Esophagus muscularis mucosa (tissue), 4 donors: ENCODE measurements around the gene IP6K3. TPM values are rescaled to one million over a fixed set of nuclear protein-coding genes. Genes with fewer than 3 reads are reported as not detected.

ENCODE experiments used
- DNase-seq: peaks from one replicate; pipeline ENCODE4 v3.0.0-alpha.2; 2017; ENCODE audit errors: extremely low spot score
- H3K27ac ChIP-seq, 4 donors: fragments of 200-600 bp; sonication (generic); replicated peaks in 1 of 4; 1 replicate in 3 of 4; 2 replicates in 1 of 4; pipeline ENCODE4 v1.5.1; 2016 to 2019; ENCODE audit warnings: mild to moderate bottlenecking in 1 of 4
- H3K27me3 ChIP-seq, 4 donors: fragments of 200-600 bp; sonication (generic); one replicate each; pipeline versions ENCODE4 v1.5.1 to v1.6.0; 2016 to 2019
- H3K36me3 ChIP-seq, 4 donors: fragments of 200-600 bp; sonication (generic); one replicate each; pipeline ENCODE4 v1.5.1; 2016 to 2019
- H3K4me1 ChIP-seq, 4 donors: fragments of 200-600 bp; sonication (generic); one replicate each; pipeline ENCODE4 v1.5.1; 2016 to 2019
- H3K4me3 ChIP-seq, 4 donors: fragments of 200-600 bp; sonication (generic); 1 replicate in 2 of 4; 2 replicates in 2 of 4; pipeline ENCODE4 v1.5.1; 2016 to 2019; ENCODE audit warnings: mild to moderate bottlenecking in 4 of 4, moderate library complexity in 1 of 4
- H3K9me3 ChIP-seq, 4 donors: fragments of 200-600 bp; sonication (generic); 1 replicate in 3 of 4; 2 replicates in 1 of 4; pipeline ENCODE4 v1.5.1; 2016 to 2019
- EP300 ChIP-seq: sonication (generic); formaldehyde crosslinking; IDR thresholded peaks from one replicate; pipeline ENCODE4 v1.6.1; 2017; ENCODE audit warnings: antibody characterized with exemption
- POLR2A ChIP-seq: fragments of 450-650 bp; IDR thresholded peaks from one replicate; pipeline ENCODE4 v1.6.1; 2017; ENCODE audit warnings: antibody characterized with exemption, moderate library complexity, mild to moderate bottlenecking, low read depth
- POLR2AphosphoS5 ChIP-seq, 2 donors: sonication (generic); formaldehyde crosslinking; IDR thresholded peaks; one replicate each; pipeline ENCODE4 v1.6.1; 2017; ENCODE audit warnings: antibody characterized with exemption in 2 of 2
- WGBS: methylation state at CpG from one replicate; pipeline ENCODE4 v1.1.5; 2018; 5-methylcytosine and 5-hydroxymethylcytosine counted together
- intact Hi-C: fragments of 100-400 bp; cut with DNase I; formaldehyde crosslinking; loops from one replicate; pipeline ENCODE4 v1.15.1; 2023
- total RNA-seq, 4 donors: library from RNA; depleted of rRNA; stranded (reverse); fragments of >200 nt; gene quantifications; one replicate each; pipeline versions ENCODE4 v1.1.0 to v1.2.1, GENCODE V29; 2016
- TF ChIP-seq, protein P1 (sequence below), 3 experiments: fragments of 200-600 bp in 2 of 3; fragments of 450-650 bp in 1 of 3; sonication (generic) in 2 of 3; IDR thresholded peaks; one replicate each; pipeline ENCODE4 v1.5.1; 2017 to 2019; ENCODE audit warnings: antibody characterized with exemption in 3 of 3, mild to moderate bottlenecking in 2 of 3, moderate library complexity in 1 of 3

IP6K3 gene
- total RNA-seq, 4 donors from 2014 or later: 1.2 to 2.8 (median 1.7) TPM

DNA sequence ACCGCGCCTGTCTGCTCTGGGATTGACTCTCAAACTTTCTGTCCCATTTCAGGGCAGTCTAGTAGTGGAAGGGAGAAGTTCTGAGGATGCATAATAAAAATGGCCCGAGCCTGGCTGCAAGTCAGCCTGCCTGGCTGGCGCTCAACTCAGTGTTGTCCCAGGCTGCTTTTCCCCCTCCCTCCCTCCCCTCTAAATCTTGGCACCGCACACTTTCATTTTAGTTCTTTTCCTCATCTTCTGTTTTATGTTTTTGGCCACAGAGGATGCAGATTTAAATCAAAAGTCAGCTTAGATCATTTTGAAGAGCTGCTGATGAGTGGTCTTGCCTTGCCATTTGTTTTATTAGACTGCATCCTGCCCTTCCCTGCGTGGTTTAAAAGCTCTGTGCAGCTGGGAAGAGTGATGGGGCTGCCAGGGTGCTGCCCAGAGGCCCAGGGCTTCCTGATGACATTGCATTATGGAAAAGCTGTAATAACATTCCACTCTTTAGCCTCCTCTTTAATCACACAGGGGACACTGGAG is 28.7 kb downstream of the IP6K3 start:
- WGBS: 43% methylated on average over 6 of the region's 6 CpGs
- Histone ChIP-seq H3K27ac (no peak overlapping the region), H3K4me1 (peaks cover 4 to 14% (median 11%) of the 10 kb centered on the region in 4 donors), H3K27me3 (no peaks in the 10 kb centered on the region), H3K4me3 (no peak overlapping the region), H3K36me3 (peaks cover 0 to 15% (median 0%) of the 10 kb centered on the region in 4 donors), H3K9me3 (no peaks in the 10 kb centered on the region)
- no peak for DNase-seq
- no peak for TF ChIP-seq EP300
- TF ChIP-seq, protein P1, sequence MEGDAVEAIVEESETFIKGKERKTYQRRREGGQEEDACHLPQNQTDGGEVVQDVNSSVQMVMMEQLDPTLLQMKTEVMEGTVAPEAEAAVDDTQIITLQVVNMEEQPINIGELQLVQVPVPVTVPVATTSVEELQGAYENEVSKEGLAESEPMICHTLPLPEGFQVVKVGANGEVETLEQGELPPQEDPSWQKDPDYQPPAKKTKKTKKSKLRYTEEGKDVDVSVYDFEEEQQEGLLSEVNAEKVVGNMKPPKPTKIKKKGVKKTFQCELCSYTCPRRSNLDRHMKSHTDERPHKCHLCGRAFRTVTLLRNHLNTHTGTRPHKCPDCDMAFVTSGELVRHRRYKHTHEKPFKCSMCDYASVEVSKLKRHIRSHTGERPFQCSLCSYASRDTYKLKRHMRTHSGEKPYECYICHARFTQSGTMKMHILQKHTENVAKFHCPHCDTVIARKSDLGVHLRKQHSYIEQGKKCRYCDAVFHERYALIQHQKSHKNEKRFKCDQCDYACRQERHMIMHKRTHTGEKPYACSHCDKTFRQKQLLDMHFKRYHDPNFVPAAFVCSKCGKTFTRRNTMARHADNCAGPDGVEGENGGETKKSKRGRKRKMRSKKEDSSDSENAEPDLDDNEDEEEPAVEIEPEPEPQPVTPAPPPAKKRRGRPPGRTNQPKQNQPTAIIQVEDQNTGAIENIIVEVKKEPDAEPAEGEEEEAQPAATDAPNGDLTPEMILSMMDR (IDR thresholded peaks at IDR 0.05): no peak
- TF ChIP-seq POLR2A: no peak
- TF ChIP-seq POLR2AphosphoS5 (IDR thresholded peaks at IDR 0.05): no peak
- intact Hi-C loops: no loop called here

DNA sequence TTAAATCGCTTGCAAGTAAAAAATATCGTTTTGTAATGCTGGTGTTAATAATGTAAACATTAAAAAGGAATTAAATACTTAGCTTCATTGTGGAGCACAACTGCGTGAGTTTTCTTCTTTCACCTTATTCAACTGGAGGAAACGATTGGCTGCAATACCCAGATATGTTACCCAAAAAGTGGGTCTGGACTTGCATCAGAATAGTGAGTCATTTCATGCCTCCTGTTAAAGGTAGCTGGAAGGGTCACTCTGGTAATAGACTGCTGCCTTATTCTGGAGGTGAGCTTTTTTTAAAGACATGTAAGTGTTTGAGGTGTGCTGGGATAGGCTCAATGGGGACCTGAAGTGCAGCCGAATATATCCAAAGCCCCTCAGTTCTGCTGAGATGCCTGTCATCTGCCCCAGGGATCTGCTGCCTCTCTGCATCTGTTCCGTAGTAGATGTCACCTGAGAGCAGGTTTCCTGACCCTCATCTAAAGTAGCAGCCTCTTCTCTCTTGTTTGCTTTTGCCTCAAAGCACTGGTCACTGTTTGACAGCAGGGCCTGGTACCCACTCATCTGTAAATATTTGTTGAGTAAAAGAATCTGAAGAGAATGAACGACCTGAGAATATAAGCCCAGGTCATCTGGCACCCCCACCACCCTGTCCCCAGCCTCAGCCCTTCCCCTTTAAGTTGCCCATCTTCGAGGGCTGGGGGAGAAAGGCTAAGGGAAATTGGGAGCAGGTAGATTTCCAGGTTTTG is 29.6 kb downstream of the IP6K3 start:
- no peak overlapping the region for H3K27ac ChIP-seq
- H3K4me3 ChIP-seq: no peak overlapping the region
- H3K36me3 ChIP-seq: peaks cover 0 to 7% (median 0%) of the 10 kb centered on the region in 4 donors
- H3K9me3 ChIP-seq: no peaks in the 10 kb centered on the region
- WGBS: 77% methylated on average over 8 of the region's 8 CpGs
- intact Hi-C loops: no loop called here
- no peak for TF ChIP-seq POLR2AphosphoS5 (IDR thresholded peaks at IDR 0.05)
- no peak for TF ChIP-seq EP300
- TF ChIP-seq, protein P1 (IDR thresholded peaks at IDR 0.05): no peak
- TF ChIP-seq POLR2A: no peak
- H3K4me1 ChIP-seq: peaks cover 5 to 16% (median 13%) of the 10 kb centered on the region in 4 donors
- DNase-seq: no peak
- no peaks in the 10 kb centered on the region for H3K27me3 ChIP-seq

DNA sequence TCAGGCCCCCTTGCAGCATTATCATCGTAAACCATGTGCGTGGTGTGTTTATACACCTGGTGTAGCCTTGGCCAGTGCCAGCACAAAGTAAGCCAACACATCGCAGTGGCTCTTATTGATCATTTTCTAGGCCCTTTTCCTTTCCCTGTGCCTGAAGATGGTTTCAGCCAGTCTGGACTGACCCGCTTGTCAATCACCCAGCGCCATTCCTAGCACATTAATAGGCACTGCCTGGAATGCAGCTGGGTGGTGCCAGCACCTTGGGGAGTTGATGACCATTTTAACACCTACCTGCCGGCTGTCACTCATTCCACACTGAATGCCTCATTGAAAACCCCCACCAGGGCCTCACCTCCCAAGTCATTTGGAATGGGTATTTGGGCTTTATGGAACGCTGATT is 30.3 kb downstream of the IP6K3 start:
- intact Hi-C loops: no loop called here
- WGBS: 90% methylated on average over 7 of the region's 7 CpGs
- TF ChIP-seq, protein P1 (IDR thresholded peaks at IDR 0.05): no peak
- TF ChIP-seq POLR2A: no peak
- no peak for TF ChIP-seq EP300
- TF ChIP-seq POLR2AphosphoS5 (IDR thresholded peaks at IDR 0.05): no peak

DNA sequence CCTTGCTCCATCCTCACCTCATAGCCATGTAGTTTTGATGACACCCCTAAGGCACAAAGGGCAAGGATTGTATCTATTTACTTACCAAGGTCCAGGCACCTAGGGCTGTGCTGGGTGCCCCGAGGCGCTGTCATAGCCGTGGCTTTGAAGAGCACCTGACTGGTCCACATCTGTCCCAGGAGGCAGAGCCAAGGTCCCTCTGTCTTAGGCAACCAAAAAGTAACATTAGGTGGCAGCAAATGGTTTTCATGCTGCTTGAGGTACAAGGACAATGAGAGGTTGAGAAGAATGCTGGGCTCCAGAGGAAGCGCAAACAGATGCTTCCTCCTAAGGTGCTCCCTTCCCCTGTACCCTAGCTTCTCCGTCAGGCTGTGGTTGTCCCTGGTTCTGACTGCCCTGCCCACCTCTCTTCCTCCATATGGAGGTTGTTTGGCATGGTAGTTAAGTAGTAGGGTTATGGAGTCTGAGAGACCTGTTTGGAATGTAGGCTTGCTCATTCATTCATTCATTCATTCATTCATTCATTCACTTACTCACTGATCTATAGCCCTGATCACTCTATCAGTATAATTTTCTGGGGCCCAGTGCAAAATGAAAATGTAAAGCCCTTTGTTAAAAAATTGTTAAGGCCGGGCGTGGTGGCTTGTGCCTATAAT is 32.2 kb downstream of the IP6K3 start:
- DNase-seq: no peak
- intact Hi-C loops: no loop called here
- no peak overlapping the region for H3K4me3 ChIP-seq
- peaks cover 22 to 34% (median 28%) of the 10 kb centered on the region in 4 donors for H3K4me1 ChIP-seq
- no peak for TF ChIP-seq POLR2A
- TF ChIP-seq, protein P1 (IDR thresholded peaks at IDR 0.05): no peak
- no peaks in the 10 kb centered on the region for H3K27me3 ChIP-seq
- H3K36me3 ChIP-seq: no peaks in the 10 kb centered on the region
- H3K9me3 ChIP-seq: no peaks in the 10 kb centered on the region
- H3K27ac ChIP-seq: no peak overlapping the region
- 80% methylated on average over 7 of the region's 7 CpGs for WGBS

More for the DNA sequence above, 30.3 kb downstream of the IP6K3 start:
- no peaks in the 10 kb centered on the region for H3K9me3 ChIP-seq
- DNase-seq: no peak
- peaks cover 0 to under 1% (median 0%) of the 10 kb centered on the region in 4 donors for H3K36me3 ChIP-seq
- no peak overlapping the region for H3K27ac ChIP-seq
- no peak overlapping the region for H3K4me3 ChIP-seq
- H3K27me3 ChIP-seq: no peaks in the 10 kb centered on the region
- peaks cover 8 to 20% (median 16%) of the 10 kb centered on the region in 4 donors for H3K4me1 ChIP-seq
